ENCODE data around the gene CRIP2. TPM values are rescaled to one million over a fixed set of nuclear protein-coding genes. Genes with fewer than 3 reads are reported as not detected.

Gene CRIP2
- polyA plus RNA-seq, 1 experiment, result 28.2 TPM

GRCh38 chr14:105496831-105497591, 22.4 kb downstream of the CRIP2 start:
- DNase-seq (ENCODE audit: low read depth, low spot score), result no peak
- no peak overlapping the region for H3K4me3 ChIP-seq (ENCODE audit: low read depth, low read length)
- H3K9me3 ChIP-seq (ENCODE audit: control insufficient read depth, insufficient read depth, low read length), result no peaks in the 10 kb centered on the region; the same call in 1 of the 2 replicates
- ChIA-PET POLR2A (no interaction called here), CTCF (no interaction called here)
- H3K27me3 ChIP-seq (ENCODE audit: control insufficient read depth, insufficient read depth, low read length), result no peaks in the 10 kb centered on the region
- no peak overlapping the region for H3K27ac ChIP-seq (ENCODE audit: low read depth, low read length)
- no peak for TF ChIP-seq CTCF (IDR thresholded peaks at IDR 0.05; ENCODE audit: low read depth, low read length)

- ChIA-PET POLR2A (no interaction called here), CTCF (no interaction called here)
- no peaks in the 10 kb centered on the region; the same call in 1 of the 2 replicates for H3K9me3 ChIP-seq (ENCODE audit: control insufficient read depth, insufficient read depth, low read length)
- DNase-seq (ENCODE audit: low read depth, low spot score), result no peak
- no peak for TF ChIP-seq CTCF (IDR thresholded peaks at IDR 0.05; ENCODE audit: low read depth, low read length)
- H3K27me3 ChIP-seq (ENCODE audit: control insufficient read depth, insufficient read depth, low read length), result no peaks in the 10 kb centered on the region
- H3K27ac ChIP-seq (ENCODE audit: low read depth, low read length), result no peak overlapping the region
- H3K4me3 ChIP-seq (ENCODE audit: low read depth, low read length), result no peak overlapping the region
Observed at GRCh38 chr14:105497671-105498429, 23.2 kb downstream of the CRIP2 start.

GRCh38 chr14:105498430-105499255, 24.0 kb downstream of the CRIP2 start:
- CTCF ChIA-PET, result no interaction called here
- DNase-seq (ENCODE audit: low read depth, low spot score), result no peak
- POLR2A ChIA-PET, result no interaction called here
- no peak overlapping the region for H3K27ac ChIP-seq (ENCODE audit: low read depth, low read length)
- H3K4me3 ChIP-seq (ENCODE audit: low read depth, low read length), result no peak overlapping the region
- TF ChIP-seq CTCF (IDR thresholded peaks at IDR 0.05; ENCODE audit: low read depth, low read length), result no peak
- no peaks in the 10 kb centered on the region for H3K27me3 ChIP-seq (ENCODE audit: control insufficient read depth, insufficient read depth, low read length)
- H3K9me3 ChIP-seq (ENCODE audit: control insufficient read depth, insufficient read depth, low read length), result no peaks in the 10 kb centered on the region; the same call in 1 of the 2 replicates

GRCh38 chr14:105499256-105500035, 24.8 kb downstream of the CRIP2 start:
- CTCF ChIA-PET, result no interaction called here
- POLR2A ChIA-PET, result no interaction called here
- Histone ChIP-seq H3K27ac (ENCODE audit: low read depth, low read length) (no peak overlapping the region), H3K4me3 (ENCODE audit: low read depth, low read length) (no peak overlapping the region), H3K27me3 (ENCODE audit: control insufficient read depth, insufficient read depth, low read length) (no peaks in the 10 kb centered on the region), H3K9me3 (ENCODE audit: control insufficient read depth, insufficient read depth, low read length) (no peaks in the 10 kb centered on the region; the same call in 1 of the 2 replicates)
- no peak for DNase-seq (ENCODE audit: low read depth, low spot score)
- TF ChIP-seq CTCF (IDR thresholded peaks at IDR 0.05; ENCODE audit: low read depth, low read length), result no peak
